Uterus (tissue), 4 donors: ENCODE data around the gene CKLF. TPM values are rescaled to one million over a fixed set of nuclear protein-coding genes. Genes with fewer than 3 reads are reported as not detected.
"Not testable (repeated sequence)": the region's sequence is repeated elsewhere in the genome, so short reads cannot be mapped to it uniquely, and the experiment has no call there.

Source experiments
- DNase-seq, 2 donors: peaks; one replicate each; pipeline ENCODE4 v3.0.0-alpha.2; 2019 to 2020
- H3K27ac ChIP-seq, 2 donors: fragments of 200-600 bp; sonication (generic); 1 replicate in 1 of 2; 2 replicates in 1 of 2; pipeline ENCODE4 v1.5.1; 2016 to 2018
- H3K27me3 ChIP-seq, 2 donors: fragments of 200-600 bp; sonication (generic); one replicate each; pipeline ENCODE4 v1.5.1; 2018 to 2019; ENCODE audit warnings: control low read depth in 1 of 2
- H3K36me3 ChIP-seq, 2 donors: fragments of 200-600 bp; sonication (generic); one replicate each; pipeline ENCODE4 v1.5.1; 2019; ENCODE audit warnings: control low read depth in 1 of 2
- H3K4me1 ChIP-seq, 2 donors: fragments of 200-600 bp; sonication (generic); one replicate each; pipeline ENCODE4 v1.5.1; 2018 to 2019; ENCODE audit warnings: control low read depth in 1 of 2
- H3K4me3 ChIP-seq, 2 donors: fragments of 200-600 bp; sonication (generic); 1 replicate in 1 of 2; 2 replicates in 1 of 2; pipeline ENCODE4 v1.5.1; 2018 to 2019; ENCODE audit warnings: mild to moderate bottlenecking in 1 of 2
- H3K9me3 ChIP-seq, 2 donors: fragments of 200-600 bp; sonication (generic); one replicate each; pipeline ENCODE4 v1.5.1; 2019; ENCODE audit warnings: control low read depth in 1 of 2
- POLR2A ChIP-seq, 2 donors: fragments of 450-650 bp; IDR thresholded peaks; one replicate each; pipeline ENCODE4 v1.6.1; 2016; ENCODE audit warnings: antibody characterized with exemption in 2 of 2, mild to moderate bottlenecking in 1 of 2, moderate library complexity in 1 of 2
- intact Hi-C: fragments of 100-400 bp; cut with DNase I; formaldehyde crosslinking; loops from one replicate; pipeline ENCODE4 v1.15.1; 2023; ENCODE audit warnings: low total_unique reads
- total RNA-seq, 4 donors: library from RNA; depleted of rRNA in 3 of 4; stranded (reverse); fragments of >200 nt in 3 of 4; gene quantifications; one replicate each; pipeline versions ENCODE4 v1.1.0 to v1.2.4, GENCODE V29; 2014 to 2023
- TF ChIP-seq, protein P1 (sequence below), 4 experiments: fragments of 200-600 bp in 2 of 4; fragments of 450-650 bp in 2 of 4; sonication (generic) in 2 of 4; IDR thresholded peaks; one replicate each; pipeline ENCODE4 v1.5.1; 2016 to 2019; ENCODE audit warnings: antibody characterized with exemption in 4 of 4, mild to moderate bottlenecking in 2 of 4, moderate library complexity in 1 of 4
- donor health status: DM: yes; HTN: yes; CAD: no.

CKLF gene
- total RNA-seq, 4 donors from 2014 or later = 31.3 to 118 (median 68.6) TPM

GRCh38 chr16:66510711-66511601 lies 41.4 kb upstream of the CKLF start:
- peaks cover under 1 to 8% of the 10 kb centered on the region in 2 donors for H3K4me1 ChIP-seq
- no peaks in the 10 kb centered on the region for H3K36me3 ChIP-seq
- TF ChIP-seq POLR2A (IDR thresholded peaks at IDR 0.05) = no peak
- TF ChIP-seq, protein P1, sequence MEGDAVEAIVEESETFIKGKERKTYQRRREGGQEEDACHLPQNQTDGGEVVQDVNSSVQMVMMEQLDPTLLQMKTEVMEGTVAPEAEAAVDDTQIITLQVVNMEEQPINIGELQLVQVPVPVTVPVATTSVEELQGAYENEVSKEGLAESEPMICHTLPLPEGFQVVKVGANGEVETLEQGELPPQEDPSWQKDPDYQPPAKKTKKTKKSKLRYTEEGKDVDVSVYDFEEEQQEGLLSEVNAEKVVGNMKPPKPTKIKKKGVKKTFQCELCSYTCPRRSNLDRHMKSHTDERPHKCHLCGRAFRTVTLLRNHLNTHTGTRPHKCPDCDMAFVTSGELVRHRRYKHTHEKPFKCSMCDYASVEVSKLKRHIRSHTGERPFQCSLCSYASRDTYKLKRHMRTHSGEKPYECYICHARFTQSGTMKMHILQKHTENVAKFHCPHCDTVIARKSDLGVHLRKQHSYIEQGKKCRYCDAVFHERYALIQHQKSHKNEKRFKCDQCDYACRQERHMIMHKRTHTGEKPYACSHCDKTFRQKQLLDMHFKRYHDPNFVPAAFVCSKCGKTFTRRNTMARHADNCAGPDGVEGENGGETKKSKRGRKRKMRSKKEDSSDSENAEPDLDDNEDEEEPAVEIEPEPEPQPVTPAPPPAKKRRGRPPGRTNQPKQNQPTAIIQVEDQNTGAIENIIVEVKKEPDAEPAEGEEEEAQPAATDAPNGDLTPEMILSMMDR (IDR thresholded peaks at IDR 0.05) = no peak
- peak in 1 of 2 donors; percentile 33 for DNase-seq
- H3K27me3 ChIP-seq = no peaks in the 10 kb centered on the region
- intact Hi-C loops = no loop called here
- peak overlapping the region; percentile 18 to 59 for H3K27ac ChIP-seq
- H3K4me3 ChIP-seq = no peak overlapping the region
- no peaks in the 10 kb centered on the region for H3K9me3 ChIP-seq

GRCh38 chr16:66511602-66512271 lies 40.6 kb upstream of the CKLF start:
- Histone ChIP-seq H3K9me3 (no peaks in the 10 kb centered on the region), H3K4me1 (peaks cover 6 to 15% of the 10 kb centered on the region in 2 donors), H3K36me3 (no peaks in the 10 kb centered on the region), H3K27me3 (no peaks in the 10 kb centered on the region), H3K4me3 (no peak overlapping the region), H3K27ac (peak overlapping the region; percentile 18 to 59)
- intact Hi-C loops = no loop called here
- peak in 1 of 2 donors; percentile 49 for DNase-seq
- TF ChIP-seq POLR2A (IDR thresholded peaks at IDR 0.05) = no peak
- TF ChIP-seq, protein P1 (IDR thresholded peaks at IDR 0.05) = no peak

DNA sequence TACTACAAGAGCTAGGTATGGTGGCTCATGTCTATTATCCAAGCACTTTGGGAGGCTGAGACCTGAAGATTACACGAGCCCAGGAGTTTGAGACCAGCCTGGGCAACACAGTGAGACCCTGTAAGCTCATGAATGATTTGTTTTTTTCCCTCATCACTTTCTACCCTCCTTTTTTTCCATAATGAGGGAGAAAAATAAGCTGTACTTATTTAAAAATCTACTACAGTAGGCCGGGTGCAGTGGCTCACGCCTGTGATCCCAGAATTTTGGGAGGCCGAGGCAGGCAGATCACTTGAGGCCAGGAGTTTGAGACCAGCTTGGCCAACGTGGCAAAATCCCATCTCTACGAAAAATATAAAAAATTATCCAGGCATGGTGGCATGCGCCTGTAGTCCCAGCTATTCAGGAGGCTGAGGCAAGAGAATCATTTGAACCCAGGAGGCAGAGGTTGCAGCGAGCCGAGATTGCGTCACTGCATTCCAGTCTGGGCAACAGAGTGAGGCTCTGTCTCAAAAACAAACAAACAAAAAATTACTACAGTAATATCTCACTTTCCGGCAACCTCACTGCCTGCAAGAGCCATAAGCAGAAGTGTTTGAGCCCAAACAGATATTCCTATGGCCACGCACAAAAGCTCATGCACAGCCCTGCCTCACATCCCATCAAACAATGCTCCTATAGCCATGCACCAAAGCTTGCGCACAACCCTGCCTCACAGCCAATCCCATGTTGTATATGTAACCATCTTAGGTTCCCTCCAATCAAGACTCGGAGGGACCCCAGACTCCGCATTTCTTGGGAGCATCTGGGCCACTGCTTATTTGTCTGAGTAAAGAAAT lies 39.9 kb upstream of the CKLF start:
- Histone ChIP-seq H3K4me3 (no peak overlapping the region), H3K27me3 (no peaks in the 10 kb centered on the region), H3K27ac (peak overlapping the region; percentile 18 to 59), H3K4me1 (peaks cover 6 to 19% of the 10 kb centered on the region in 2 donors), H3K36me3 (no peaks in the 10 kb centered on the region), H3K9me3 (no peaks in the 10 kb centered on the region)
- DNase-seq = peak in 1 of 2 donors; percentile 14
- intact Hi-C loops = no loop called here
- TF ChIP-seq, protein P1 (IDR thresholded peaks at IDR 0.05) = no peak
- TF ChIP-seq POLR2A (IDR thresholded peaks at IDR 0.05) = no peak

GRCh38 chr16:66513111-66513723 lies 39.2 kb upstream of the CKLF start:
- Histone ChIP-seq H3K27ac (no peak overlapping the region), H3K4me1 (peaks cover 6 to 22% of the 10 kb centered on the region in 2 donors), H3K36me3 (no peaks in the 10 kb centered on the region), H3K9me3 (no peaks in the 10 kb centered on the region), H3K4me3 (no peak overlapping the region), H3K27me3 (no peaks in the 10 kb centered on the region)
- DNase-seq = no peak
- intact Hi-C loops = no loop called here
- TF ChIP-seq, protein P1 (IDR thresholded peaks at IDR 0.05) = no peak
- TF ChIP-seq POLR2A (IDR thresholded peaks at IDR 0.05) = no peak

GRCh38 chr16:66514391-66514790 lies 38.0 kb upstream of the CKLF start:
- DNase-seq = peak in 1 of 2 donors; percentile 13
- H3K36me3 ChIP-seq, intact Hi-C loops, H3K27ac ChIP-seq, H3K27me3 ChIP-seq, H3K9me3 ChIP-seq, H3K4me3 ChIP-seq: not testable (repeated sequence)
- H3K4me1 ChIP-seq = peaks cover 6 to 22% of the 10 kb centered on the region in 2 donors

DNA sequence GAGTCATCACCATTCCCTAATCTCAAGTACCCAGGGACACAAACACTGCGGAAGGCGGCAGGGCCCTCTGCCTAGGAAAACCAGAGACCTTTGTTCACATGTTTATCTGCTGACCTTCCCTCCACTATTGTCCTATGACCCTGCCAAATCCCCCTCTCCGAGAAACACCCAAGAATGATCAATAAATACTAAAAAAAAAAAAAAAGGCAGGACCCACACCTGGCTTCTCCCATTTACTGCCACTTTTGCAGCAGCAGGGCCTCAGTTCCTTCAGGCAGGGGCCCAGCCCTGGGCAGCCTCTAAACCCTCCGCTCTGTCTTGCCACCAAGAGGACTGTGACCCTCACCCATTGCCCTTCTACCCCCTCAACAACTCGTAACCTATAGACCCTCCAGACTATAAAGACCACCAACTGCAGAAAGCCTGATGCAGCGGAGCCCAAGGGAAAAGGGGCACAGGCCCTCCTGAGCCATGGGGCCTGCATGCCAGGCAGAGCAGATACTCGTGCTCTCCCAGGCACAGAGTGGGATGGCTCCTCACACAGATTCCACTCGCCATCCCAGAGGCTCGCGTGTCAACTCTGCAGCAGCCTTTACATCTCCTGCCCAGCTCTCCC lies 37.3 kb upstream of the CKLF start:
- H3K36me3 ChIP-seq, DNase-seq, H3K4me3 ChIP-seq, H3K9me3 ChIP-seq, H3K27me3 ChIP-seq, intact Hi-C loops: not testable (repeated sequence)
- Histone ChIP-seq H3K4me1 (peaks cover 6 to 22% of the 10 kb centered on the region in 2 donors), H3K27ac (peak overlapping the region; percentile 79 to 95)
